HepG2 (cell line): Measurements from ENCODE around the gene RETREG2. TPM values are rescaled to one million over a fixed set of nuclear protein-coding genes. Genes with fewer than 3 reads are reported as not detected.

Experiments
- BCLAF1 ChIP-seq: fragments of 450-650 bp; IDR thresholded peaks from 2 replicates; pipeline ENCODE4 v1.6.1; 2017; ENCODE audit warnings: mild to moderate bottlenecking
- EED ChIP-seq: sonication (generic); formaldehyde crosslinking; IDR thresholded peaks from 2 replicates; pipeline ENCODE4 v1.5.0; 2020; ENCODE audit warnings: mild to moderate bottlenecking, missing genetic modification reagents
- EHMT2 ChIP-seq: fragments of 200-600 bp; sonication (generic); IDR thresholded peaks from 2 replicates; pipeline ENCODE4 v1.7.0; 2017; ENCODE audit warnings: antibody characterized with exemption, low read depth, low read length, borderline replicate concordance
- FOXA3 ChIP-seq: IDR thresholded peaks from 2 replicates; pipeline ENCODE4 v1.6.1; 2016; ENCODE audit warnings: missing genetic modification reagents, missing compliant biosample characterization
- GFI1 ChIP-seq: sonication (generic); formaldehyde crosslinking; IDR thresholded peaks from 2 replicates; pipeline ENCODE4 v1.5.0; 2020; ENCODE audit warnings: missing genetic modification reagents, mild to moderate bottlenecking, borderline replicate concordance
- HDAC2 ChIP-seq: sonication (generic); formaldehyde crosslinking; IDR thresholded peaks from 2 replicates; pipeline ENCODE4 v1.4.0; 2020; ENCODE audit warnings: missing genetic modification reagents
- HNRNPL ChIP-seq: fragments of 200-400 bp; formaldehyde crosslinking; IDR thresholded peaks from 2 replicates; pipeline ENCODE4 v1.6.1; 2017; ENCODE audit warnings: mild to moderate bottlenecking, low read depth, low read length
- KDM1A ChIP-seq: IDR thresholded peaks from 2 replicates; pipeline ENCODE4 v1.6.1; 2016; ENCODE audit warnings: missing compliant biosample characterization
- MLX ChIP-seq: IDR thresholded peaks from 2 replicates; pipeline ENCODE4 v1.6.1; 2016
- NFE2 ChIP-seq: sonication (generic); formaldehyde crosslinking; IDR thresholded peaks from 2 replicates; pipeline ENCODE4 v1.4.0; 2020; ENCODE audit warnings: missing genetic modification reagents
- NR2F6 ChIP-seq, 2 experiments: IDR thresholded peaks; 2 replicates each; pipeline ENCODE4 v1.6.1; 2016; ENCODE audit warnings: antibody characterized with exemption in 1 of 2, mild to moderate bottlenecking in 1 of 2
- PCBP2 ChIP-seq: fragments of 200-400 bp; formaldehyde crosslinking; optimal IDR thresholded peaks from 2 replicates; pipeline ENCODE3; 2018; ENCODE audit warnings: low read length, low read depth; ENCODE audit not compliant: poor library complexity, severe bottlenecking
- PITX1 ChIP-seq: sonication (generic); formaldehyde crosslinking; IDR thresholded peaks from 2 replicates; pipeline ENCODE4 v1.5.1; 2020; ENCODE audit warnings: mild to moderate bottlenecking, missing genetic modification reagents
- POLR2A ChIP-seq, 2 experiments: IDR thresholded peaks; 2 replicates each; pipeline ENCODE4 v1.6.1; 2011; ENCODE audit warnings: low read depth in 2 of 2, low read length in 2 of 2, mild to moderate bottlenecking in 1 of 2, moderate library complexity in 1 of 2; ENCODE audit not compliant: insufficient read depth in 1 of 2
- SNAI1 ChIP-seq: sonication (generic); formaldehyde crosslinking; IDR thresholded peaks from 2 replicates; pipeline ENCODE4 v1.5.0; 2020; ENCODE audit warnings: mild to moderate bottlenecking, missing genetic modification reagents, borderline replicate concordance
- ZBTB7B ChIP-seq: sonication (generic); formaldehyde crosslinking; IDR thresholded peaks from 2 replicates; pipeline ENCODE4 v1.4.0; 2020; ENCODE audit warnings: missing genetic modification reagents
- ZFP1 ChIP-seq: IDR thresholded peaks from 2 replicates; pipeline ENCODE4 v1.6.1; 2016
- ZFX ChIP-seq: sonication (generic); formaldehyde crosslinking; IDR thresholded peaks from 2 replicates; pipeline ENCODE4 v1.4.0; 2020; ENCODE audit warnings: mild to moderate bottlenecking, low read depth, missing genetic modification reagents, moderate library complexity
- ZNF205 ChIP-seq: IDR thresholded peaks from 2 replicates; pipeline ENCODE4 v1.6.1; 2018; ENCODE audit warnings: missing biosample characterization, missing genetic modification reagents
- ZNF225 ChIP-seq: sonication (generic); formaldehyde crosslinking; IDR thresholded peaks from 2 replicates; pipeline ENCODE4 v1.4.0; 2020; ENCODE audit warnings: mild to moderate bottlenecking, missing genetic modification reagents
- ZNF432 ChIP-seq: sonication (generic); formaldehyde crosslinking; IDR thresholded peaks from 2 replicates; pipeline ENCODE4 v1.5.0; 2020; ENCODE audit warnings: missing genetic modification reagents, mild to moderate bottlenecking, borderline replicate concordance
- ZNF530 ChIP-seq: sonication (generic); formaldehyde crosslinking; IDR thresholded peaks from 2 replicates; pipeline ENCODE4 v1.5.0; 2020; ENCODE audit warnings: low read depth, mild to moderate bottlenecking, missing genetic modification reagents
- ZNF558 ChIP-seq: sonication (generic); formaldehyde crosslinking; IDR thresholded peaks from 2 replicates; pipeline ENCODE4 v1.9.0; 2022; ENCODE audit warnings: mild to moderate bottlenecking, missing genetic modification reagents, borderline replicate concordance
- ZNF570 ChIP-seq: sonication (generic); formaldehyde crosslinking; IDR thresholded peaks from 2 replicates; pipeline ENCODE4 v1.4.0; 2020; ENCODE audit warnings: mild to moderate bottlenecking, missing genetic modification reagents, borderline replicate concordance
- ZNF574 ChIP-seq: sonication (generic); formaldehyde crosslinking; IDR thresholded peaks from 2 replicates; pipeline ENCODE4 v1.4.0; 2020; ENCODE audit warnings: missing genetic modification reagents
- ZNF746 ChIP-seq: sonication (generic); formaldehyde crosslinking; IDR thresholded peaks from 2 replicates; pipeline ENCODE4 v1.8.0; 2022; ENCODE audit warnings: mild to moderate bottlenecking, missing genetic modification reagents
- polyA plus RNA-seq, 8 experiments: library from polyadenylated mRNA; depleted of rRNA in 3 of 8; stranded (reverse) in 7 of 8; unstranded in 1 of 8; fragments of >200 nt; fragmentation: Illumina TruSeq in 4 of 8; extraction: Trizol in 4 of 8; gene quantifications; 2 replicates each; pipeline versions ENCODE4 v1.2.1 to v1.2.3, GENCODE V29; 2011 to 2016; ENCODE audit warnings: low read depth in 4 of 8, missing spikeins in 1 of 8, mixed read lengths in 1 of 8; ENCODE audit not compliant: insufficient read depth in 1 of 8
- total RNA-seq, 5 experiments: library from RNA; depleted of rRNA; stranded (reverse); fragments of >200 nt; fragmentation: Illumina TruSeq; extraction: Trizol; gene quantifications; 2 replicates each; pipeline ENCODE4 v1.2.3, GENCODE V29; 2016; ENCODE audit warnings: low read depth in 1 of 5

The RETREG2 gene
- total and polyA plus RNA-seq, 2 of the 13 experiments (the other 11 are each of a cell fraction or from before 2014, with no cell fraction given): 86.0 to 134 TPM

GRCh38 chr2:219176818-219177551 lies 1.1 kb upstream of the RETREG2 start, which contains the start of gene CNPPD1 (continued):
- 0 out of 2 replicates have a peak, but pooled peaks have one; percentile 50 for TF ChIP-seq SNAI1
- TF ChIP-seq NFE2 (CRISPR knock-in tag): no peak
- peak; percentile 84; the same call in 1 of the 2 replicates for TF ChIP-seq ZBTB7B
- TF ChIP-seq GFI1 (CRISPR knock-in tag): peak; percentile 79; the same call in 1 of the 2 replicates
- TF ChIP-seq ZNF570 (CRISPR knock-in tag): peak; percentile 93; the same call in 1 of the 2 replicates
- TF ChIP-seq POLR2A (IDR thresholded peaks at IDR 0.05; ENCODE audit: insufficient read depth in 1 of 2, low read depth in 2 of 2, low read length in 2 of 2): peak in 1 of 2 experiments; percentile 58; a peak in 2 of 4 replicates
- TF ChIP-seq ZFX (CRISPR knock-in tag): peak; percentile 92
- 0 out of 2 replicates have a peak, but pooled peaks have one; percentile 22 for TF ChIP-seq HNRNPL
- TF ChIP-seq EHMT2: no peak
- peak; percentile 89 for TF ChIP-seq ZNF746
- no peak for TF ChIP-seq NR2F6 (IDR thresholded peaks at IDR 0.05)
- peak; percentile 59; the same call in 1 of the 2 replicates for TF ChIP-seq NR2F6 (CRISPR knock-in tag; IDR thresholded peaks at IDR 0.05)
- peak; percentile 76; the same call in 1 of the 2 replicates for TF ChIP-seq ZNF205
- peak; percentile 98 for TF ChIP-seq EED (CRISPR knock-in tag)
- peak; percentile 75 for TF ChIP-seq FOXA3 (CRISPR knock-in tag)
- TF ChIP-seq ZNF432: 0 out of 2 replicates have a peak, but pooled peaks have one; percentile 14
- no peak for TF ChIP-seq BCLAF1
- TF ChIP-seq HDAC2 (CRISPR knock-in tag): peak; percentile 84
- TF ChIP-seq ZNF574 (CRISPR knock-in tag): peak; percentile 95
- peak; percentile 68; the same call in 1 of the 2 replicates for TF ChIP-seq ZFP1 (CRISPR knock-in tag)
- TF ChIP-seq KDM1A (CRISPR knock-in tag): peak; percentile 74; the same call in 1 of the 2 replicates
- peak; percentile 65 for TF ChIP-seq MLX
- TF ChIP-seq ZNF558 (CRISPR knock-in tag): peak; percentile 96
- TF ChIP-seq ZNF530 (CRISPR knock-in tag): no peak
- peak; percentile 69 for TF ChIP-seq PITX1
- TF ChIP-seq PCBP2: no peak
- peak; percentile 73 for TF ChIP-seq ZNF225 (CRISPR knock-in tag)
